ENCODE results near the gene MARS1.
"Not testable (repeated sequence)": the region's sequence is repeated elsewhere in the genome, so short reads cannot be mapped to it uniquely, and the experiment has no call there.

Gene MARS1

DNA sequence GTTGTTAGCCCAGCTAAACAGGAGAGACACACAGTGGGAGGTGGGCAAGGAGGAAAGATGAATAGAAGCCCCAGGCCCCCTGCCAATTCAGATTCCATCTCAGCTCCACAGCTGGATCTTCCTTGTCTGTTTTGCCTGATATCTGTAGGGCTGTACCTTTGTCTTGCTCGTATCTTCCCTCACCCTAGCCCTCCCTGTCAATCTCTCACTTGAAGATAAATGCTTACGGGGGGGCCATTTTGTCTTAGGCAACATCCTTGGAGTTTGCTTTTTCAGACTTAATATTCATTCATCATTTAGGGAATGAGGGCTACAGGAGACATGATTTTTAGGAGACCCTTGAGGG lies 64.4 kb downstream of the MARS1 start:
- DNase-seq: no peak

GRCh38 chr12:57552835-57553313 lies 65.0 kb downstream of the MARS1 start:
- DNase-seq: no peak

GRCh38 chr12:57553343-57554202 lies 65.7 kb downstream of the MARS1 start:
- no peak for DNase-seq

DNA sequence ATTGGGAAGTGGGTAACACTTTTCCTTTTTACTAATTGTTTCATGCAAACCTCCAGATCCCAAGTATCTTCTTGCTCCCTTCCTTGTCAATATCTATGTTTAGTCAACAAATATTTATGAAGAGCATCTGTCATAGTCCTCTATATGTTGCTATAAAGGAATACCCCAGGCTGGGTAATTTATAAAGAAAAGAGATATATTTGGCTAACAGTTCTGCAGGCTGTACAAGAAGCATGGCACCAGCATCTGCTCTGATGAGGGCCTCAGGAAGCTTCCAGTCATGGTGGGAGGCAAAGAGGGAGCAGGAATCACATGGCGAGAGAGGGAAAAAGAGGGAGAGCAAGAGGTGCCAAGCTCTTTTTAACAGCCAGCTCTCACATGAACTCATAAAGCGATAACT lies 66.6 kb downstream of the MARS1 start:
- no peak for DNase-seq

- DNase-seq: no peak
Measured at GRCh38 chr12:57554897-57555296, 67.0 kb downstream of the MARS1 start.

DNA sequence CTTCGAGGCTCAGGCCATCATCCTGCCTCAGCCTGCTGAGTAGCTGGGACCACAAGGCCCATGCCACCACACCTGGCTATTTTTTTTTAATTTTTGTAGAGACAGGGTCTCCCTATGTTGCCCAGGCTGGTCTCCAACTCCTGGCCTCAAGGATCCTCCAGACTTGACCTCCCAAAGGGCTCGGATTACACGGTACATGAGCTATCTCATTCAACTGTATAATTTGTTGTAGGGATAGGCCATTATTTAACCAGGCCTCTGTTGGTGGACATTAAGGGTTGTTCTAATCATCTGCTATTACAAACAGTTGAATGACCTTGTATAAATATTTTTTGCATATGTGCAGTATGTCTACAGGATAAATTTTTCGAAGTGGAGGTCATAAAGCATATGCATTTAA lies 71.0 kb downstream of the MARS1 start:
- DNase-seq: no peak

DNA sequence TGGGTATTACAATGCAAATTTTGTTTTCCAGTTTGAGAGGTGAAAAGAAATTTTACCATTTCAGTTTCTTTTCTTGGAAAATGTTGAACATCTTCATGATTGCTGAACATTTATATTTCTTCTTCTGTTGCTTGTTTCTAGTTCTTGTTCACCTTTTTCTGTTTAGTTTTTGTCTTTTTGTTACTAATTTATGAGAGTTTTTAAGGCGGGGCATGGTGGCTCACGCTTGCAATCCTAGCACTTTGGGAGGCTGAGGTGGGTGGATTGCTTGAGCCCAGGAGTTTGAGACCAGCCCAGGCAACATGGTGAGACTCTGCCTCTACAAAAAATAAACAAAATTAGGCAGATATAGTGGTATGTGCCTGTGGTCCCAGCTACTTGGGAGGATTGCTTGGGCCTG lies 72.6 kb downstream of the MARS1 start:
- DNase-seq: no peak

DNA sequence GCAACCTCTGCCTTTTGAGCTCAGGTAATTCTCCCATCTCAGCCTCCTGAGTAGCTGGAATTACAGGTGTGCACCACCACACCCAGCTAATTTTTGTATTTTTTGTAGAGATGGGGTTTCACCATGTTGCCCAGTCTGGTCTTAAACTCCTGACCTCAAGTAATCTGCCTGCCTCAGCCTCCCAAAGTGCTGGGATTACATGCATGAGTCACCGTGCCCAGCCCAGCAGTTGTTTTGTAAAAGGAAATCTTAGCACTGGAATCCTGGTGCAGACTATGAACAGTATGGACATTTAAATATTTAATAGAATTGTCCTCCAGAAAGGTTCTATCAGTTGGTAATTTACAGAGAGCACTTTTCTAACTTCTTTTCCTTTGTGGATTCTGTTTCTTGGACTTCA lies 73.2 kb downstream of the MARS1 start:
- not testable (repeated sequence) for DNase-seq

DNA sequence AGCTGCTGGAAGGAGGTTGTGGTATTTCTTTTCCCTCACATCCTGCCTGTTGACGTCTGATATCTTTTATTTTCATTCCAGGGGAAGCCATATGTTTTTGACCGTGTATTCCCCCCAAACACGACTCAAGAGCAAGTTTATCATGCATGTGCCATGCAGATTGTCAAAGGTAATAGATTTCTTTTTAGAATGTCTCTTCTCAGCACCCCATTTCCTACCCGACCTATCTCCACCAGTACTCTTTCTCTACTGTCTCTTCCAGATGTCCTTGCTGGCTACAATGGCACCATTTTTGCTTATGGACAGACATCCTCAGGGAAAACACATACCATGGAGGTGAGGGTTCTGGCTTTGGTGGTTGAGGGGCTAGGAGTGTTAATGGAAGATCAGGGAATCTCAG lies 75.5 kb downstream of the MARS1 start:
- DNase-seq: no peak

GRCh38 chr12:57564178-57564740 lies 76.4 kb downstream of the MARS1 start:
- no peak for DNase-seq

All from stimulated activated CD4-positive, alpha-beta T cell treated with anti-CD3 and anti-CD28 coated beads, Interleukin-4, amount 100 ng/mL, for 4 hours (primary cell).